K562 (cell line): ENCODE data around the gene SLC11A1. TPM values are rescaled to one million over a fixed set of nuclear protein-coding genes. Genes with fewer than 3 reads are reported as not detected.

Source experiments
- CREM ChIP-seq: IDR thresholded peaks from 2 replicates; pipeline ENCODE4 v1.6.1; 2014; ENCODE audit warnings: antibody characterized with exemption, low read depth
- EGR1 ChIP-seq: fragments of 450-650 bp; conservative IDR thresholded peaks from 2 replicates; pipeline ENCODE4 v1.6.1; 2017; ENCODE audit warnings: mild to moderate bottlenecking
- ETV5 ChIP-seq: sonication (generic); formaldehyde crosslinking; IDR thresholded peaks from 2 replicates; pipeline ENCODE4 v1.4.0; 2020; ENCODE audit warnings: low read depth, mild to moderate bottlenecking, missing genetic modification reagents
- KDM5B ChIP-seq: fragments of 200-600 bp; sonication (generic); IDR thresholded peaks from 2 replicates; pipeline ENCODE4 v1.6.1; 2012; ENCODE audit warnings: low read depth, mild to moderate bottlenecking, moderate library complexity, low read length, control low read depth, inconsistent platforms; ENCODE audit not compliant: insufficient replicate concordance
- MXD1 ChIP-seq: fragments of 250-450 bp; sonication (Bioruptor Pico); IDR thresholded peaks from 2 replicates; pipeline ENCODE4 v1.8.0; 2021; ENCODE audit warnings: borderline replicate concordance, mild to moderate bottlenecking, moderate library complexity; ENCODE audit not compliant: poor library complexity, severe bottlenecking
- NELFE ChIP-seq: IDR thresholded peaks from 2 replicates; pipeline ENCODE4 v1.6.1; 2011; ENCODE audit warnings: mild to moderate bottlenecking; ENCODE audit not compliant: insufficient read depth, insufficient read length
- RBFOX2 ChIP-seq: fragments of 200-400 bp; formaldehyde crosslinking; IDR thresholded peaks from 2 replicates; pipeline ENCODE4 v1.6.1; 2017; ENCODE audit warnings: low read depth, mild to moderate bottlenecking, low read length, moderate library complexity
- SMAD4 ChIP-seq: fragments of 250-450 bp; sonication (Bioruptor Pico); conservative IDR thresholded peaks from 2 replicates; pipeline ENCODE4 v1.8.0; 2021; ENCODE audit warnings: inconsistent platforms, mild to moderate bottlenecking, moderate library complexity
- THRAP3 ChIP-seq: fragments of 450-650 bp; IDR thresholded peaks from 2 replicates; pipeline ENCODE4 v1.6.1; 2016; ENCODE audit warnings: mild to moderate bottlenecking, inconsistent platforms, borderline replicate concordance
- ZBTB40 ChIP-seq, 2 experiments: fragments of 450-650 bp in 1 of 2; sonication (generic) in 1 of 2; formaldehyde crosslinking in 1 of 2; IDR thresholded peaks; 2 replicates each; pipeline versions ENCODE4 v1.7.1 to v1.9.0; 2016 to 2022; ENCODE audit warnings: inconsistent platforms in 1 of 2, mild to moderate bottlenecking in 1 of 2, missing genetic modification reagents in 1 of 2
- ZNF253 ChIP-seq: fragments of 250-450 bp; sonication (Bioruptor Pico); conservative IDR thresholded peaks from 2 replicates; pipeline ENCODE4 v1.6.1; 2021; ENCODE audit warnings: mild to moderate bottlenecking
- ZNF583 ChIP-seq: fragments of 250-450 bp; sonication (Bioruptor Pico); IDR thresholded peaks from 2 replicates; pipeline ENCODE4 v1.4.0; 2020
- ZNF592 ChIP-seq: fragments of 450-650 bp; IDR thresholded peaks from 2 replicates; pipeline ENCODE4 v1.6.1; 2017; ENCODE audit warnings: antibody characterized with exemption, mild to moderate bottlenecking
- polyA plus RNA-seq, 8 experiments: library from polyadenylated mRNA; depleted of rRNA in 4 of 8; stranded (reverse) in 5 of 8; unstranded in 3 of 8; fragments of >200 nt; fragmentation: Nextera tagmentation in 2 of 8; fragmentation: Illumina TruSeq in 1 of 8; extraction: Ambion mirVana in 2 of 8; extraction: Trizol in 1 of 8; gene quantifications; 2 replicates each; pipeline versions ENCODE4 v1.2.1 to v1.2.3, GENCODE V29; 2011 to 2014; ENCODE audit warnings: inconsistent platforms in 1 of 8, missing spikeins in 1 of 8
- total RNA-seq, 7 experiments: library from RNA; depleted of rRNA in 6 of 7; stranded (reverse); fragments of >200 nt in 6 of 7; fragmentation: Illumina TruSeq in 2 of 7; extraction: Trizol in 2 of 7; gene quantifications; 2 replicates each; pipeline versions ENCODE4 v1.2.1 to v1.2.3, GENCODE V29; 2011 to 2021; ENCODE audit warnings: low replicate concordance in 1 of 7

The SLC11A1 gene
- total and polyA plus RNA-seq, 9 of the 15 experiments (the other 6 are each of a cell fraction or from before 2014, with no cell fraction given) = 0.35 to 1.6 (median 0.65) TPM

- TF ChIP-seq ZNF592 (peak; percentile 65; the same call in 1 of the 2 replicates), NELFE (no peak), MXD1 (CRISPR knock-in tag) (no peak), SMAD4 (CRISPR knock-in tag) (peak; percentile 70), KDM5B (peak; percentile 84), ETV5 (CRISPR knock-in tag) (peak; percentile 71; the same call in 1 of the 2 replicates), THRAP3 (no peak), CREM (peak; percentile 79), ZBTB40 (IDR thresholded peaks at IDR 0.05) (0 out of 2 replicates have a peak, but pooled peaks have one; percentile 52), ZBTB40 (CRISPR knock-in tag; IDR thresholded peaks at IDR 0.05) (no peak), EGR1 (peak; percentile 80), ZNF583 (CRISPR knock-in tag) (no peak), ZNF253 (CRISPR knock-in tag) (no peak), RBFOX2 (peak; percentile 99)
Observed at GRCh38 chr2:218367415-218368149, 14.5 kb upstream of the SLC11A1 start (continued).
